Fibroblast of lung (primary cell): Measurements from ENCODE around the gene ACAN. TPM values are rescaled to one million over a fixed set of nuclear protein-coding genes. Genes with fewer than 3 reads are reported as not detected.

Experiments used
- DNase-seq, 2 donors: peaks; one replicate each; pipeline versions ENCODE4 v3.0.0 to v3.0.0-alpha.2; 2010; ENCODE audit warnings: low read depth in 2 of 2
- H2AFZ ChIP-seq: 2 replicates; pipeline ENCODE4 v1.5.1; 2012; ENCODE audit warnings: low read length, control low read depth, inconsistent platforms
- H3K27ac ChIP-seq: 2 replicates; pipeline ENCODE4 v1.5.1; 2011; ENCODE audit warnings: low read length, control low read depth; ENCODE audit not compliant: insufficient read depth
- H3K27me3 ChIP-seq: 2 replicates; pipeline ENCODE4 v1.5.1; 2011; ENCODE audit warnings: mild to moderate bottlenecking, low read length; ENCODE audit not compliant: control insufficient read depth, insufficient read depth
- H3K36me3 ChIP-seq: 2 replicates; pipeline ENCODE4 v1.5.1; 2011; ENCODE audit warnings: low read length; ENCODE audit not compliant: control insufficient read depth, insufficient read depth
- H3K4me1 ChIP-seq: 2 replicates; pipeline ENCODE4 v1.5.1; 2011; ENCODE audit warnings: low read length; ENCODE audit not compliant: control insufficient read depth, insufficient read depth; ENCODE audit errors: extremely low read depth
- H3K4me2 ChIP-seq: 2 replicates; pipeline ENCODE4 v1.5.1; 2011; ENCODE audit warnings: low read length, control low read depth; ENCODE audit not compliant: insufficient read depth; ENCODE audit errors: extremely low read depth
- H3K4me3 ChIP-seq, 4 experiments: fragments of 200-600 bp in 1 of 4; sonication (generic) in 1 of 4; replicated peaks in 1 of 4; 2 replicates each; pipeline ENCODE4 v1.5.1; 2011 to 2016; ENCODE audit warnings: low read length in 4 of 4, low read depth in 3 of 4, mild to moderate bottlenecking in 3 of 4, control low read depth in 2 of 4, inconsistent platforms in 1 of 4, mixed read lengths in 1 of 4; ENCODE audit not compliant: insufficient read depth in 1 of 4; ENCODE audit errors: control extremely low read depth in 1 of 4
- H3K79me2 ChIP-seq: 2 replicates; pipeline ENCODE4 v1.5.1; 2012; ENCODE audit warnings: mild to moderate bottlenecking, low read length, inconsistent platforms; ENCODE audit not compliant: control insufficient read depth, insufficient read depth
- H3K9ac ChIP-seq: 2 replicates; pipeline ENCODE4 v1.5.1; 2011; ENCODE audit warnings: mild to moderate bottlenecking, low read length, control low read depth; ENCODE audit not compliant: insufficient read depth
- H3K9me3 ChIP-seq: 2 replicates; pipeline ENCODE4 v1.5.1; 2012; ENCODE audit warnings: low read depth, low read length; ENCODE audit not compliant: control insufficient read depth, insufficient read depth
- H4K20me1 ChIP-seq: 2 replicates; pipeline ENCODE4 v1.5.1; 2011; ENCODE audit warnings: low read length; ENCODE audit not compliant: control insufficient read depth, insufficient read depth; ENCODE audit errors: extremely low read depth
- CTCF ChIP-seq, 2 donors: IDR thresholded peaks in 1 of 2; conservative IDR thresholded peaks in 1 of 2; 1 replicate in 1 of 2; 2 replicates in 1 of 2; pipeline ENCODE4 v1.5.1; 2011 to 2012; ENCODE audit warnings: low read length in 2 of 2, control low read depth in 1 of 2, inconsistent platforms in 1 of 2, low read depth in 1 of 2, mild to moderate bottlenecking in 1 of 2
- EZH2 ChIP-seq: IDR thresholded peaks from 2 replicates; pipeline ENCODE4 v1.5.1; 2012; ENCODE audit warnings: low read length, control low read depth, mild to moderate bottlenecking; ENCODE audit errors: missing control alignments
- polyA plus RNA-seq, 2 donors: library from polyadenylated mRNA; depleted of rRNA in 1 of 2; stranded (reverse) in 1 of 2; unstranded in 1 of 2; fragments of >200 nt; gene quantifications; 2 replicates each; pipeline ENCODE4 v1.2.1, GENCODE V29; 2011 to 2012; ENCODE audit warnings: missing spikeins in 1 of 2
- total RNA-seq: library from RNA; depleted of rRNA; stranded (reverse); fragments of >200 nt; gene quantifications from 2 replicates; pipeline ENCODE4 v1.2.1, GENCODE V29; 2014

Gene ACAN
- total and polyA plus RNA-seq, 2 donors (not counting 1 experiment from before 2014, with no cell fraction given), result under 0.01 to 3.0 TPM

GRCh38 chr15:88759872-88760271 is 43.4 kb upstream of the ACAN start:
- no peaks in the 10 kb centered on the region for H3K36me3 ChIP-seq
- no peaks in the 10 kb centered on the region for H3K79me2 ChIP-seq
- no peaks in the 10 kb centered on the region for H3K9me3 ChIP-seq
- no peak for TF ChIP-seq EZH2
- TF ChIP-seq CTCF (conservative IDR thresholded peaks at IDR 0.05 in 1 of 2, IDR thresholded peaks at IDR 0.05 in 1 of 2; ENCODE audit: low read depth in 1 of 2, low read length in 2 of 2), result no peak
- no peak overlapping the region for H3K4me3 ChIP-seq
- H3K27me3 ChIP-seq, result peaks cover 3% of the 10 kb centered on the region
- H2AFZ ChIP-seq, result no peak overlapping the region
- no peaks in the 10 kb centered on the region for H3K4me1 ChIP-seq
- H3K4me2 ChIP-seq, result no peak overlapping the region
- no peak for DNase-seq
- no peak overlapping the region for H3K9ac ChIP-seq
- no peak overlapping the region for H3K27ac ChIP-seq
- H4K20me1 ChIP-seq, result no peaks in the 10 kb centered on the region

GRCh38 chr15:88764448-88764847 is 38.8 kb upstream of the ACAN start:
- Histone ChIP-seq H3K9ac (no peak overlapping the region), H3K4me2 (no peak overlapping the region), H3K9me3 (no peaks in the 10 kb centered on the region), H3K4me3 (no peak overlapping the region), H3K4me1 (no peaks in the 10 kb centered on the region), H3K27ac (no peak overlapping the region), H3K79me2 (no peaks in the 10 kb centered on the region), H3K27me3 (peaks cover 9% of the 10 kb centered on the region), H3K36me3 (no peaks in the 10 kb centered on the region), H2AFZ (no peak overlapping the region), H4K20me1 (no peaks in the 10 kb centered on the region)
- no peak for DNase-seq
- TF ChIP-seq CTCF (conservative IDR thresholded peaks at IDR 0.05 in 1 of 2, IDR thresholded peaks at IDR 0.05 in 1 of 2; ENCODE audit: low read depth in 1 of 2, low read length in 2 of 2) (no peak), EZH2 (no peak)

- no peak overlapping the region for H3K4me2 ChIP-seq
- no peak overlapping the region for H3K9ac ChIP-seq
- H2AFZ ChIP-seq, result no peak overlapping the region
- H3K79me2 ChIP-seq, result no peaks in the 10 kb centered on the region
- H3K4me3 ChIP-seq, result no peak overlapping the region
- no peaks in the 10 kb centered on the region for H4K20me1 ChIP-seq
- no peaks in the 10 kb centered on the region for H3K36me3 ChIP-seq
- peaks cover 9% of the 10 kb centered on the region for H3K27me3 ChIP-seq
- no peaks in the 10 kb centered on the region for H3K4me1 ChIP-seq
- H3K9me3 ChIP-seq, result no peaks in the 10 kb centered on the region
- DNase-seq, result no peak
- no peak for TF ChIP-seq CTCF (conservative IDR thresholded peaks at IDR 0.05 in 1 of 2, IDR thresholded peaks at IDR 0.05 in 1 of 2; ENCODE audit: low read depth in 1 of 2, low read length in 2 of 2)
- TF ChIP-seq EZH2, result no peak
- H3K27ac ChIP-seq, result no peak overlapping the region
These were observed 38.0 kb upstream of the ACAN start for GRCh38 chr15:88765212-88765611.
